ENCODE data around the gene COL4A1.
A peak's percentile ranks its signal among the peaks of the same experiment; 100 is the strongest.

COL4A1 gene

GRCh38 chr13:110340812-110341444, 34.0 kb upstream of the COL4A1 start:
- Histone ChIP-seq H3K4me1 (peaks cover 15 to 99% (median 81%) of the 10 kb centered on the region in 4 donors), H3K4me3 (peak overlapping the region; percentile 25 to 36)

GRCh38 chr13:110339975-110340550, 33.1 kb upstream of the COL4A1 start:
- Histone ChIP-seq H3K27me3 (no peaks in the 10 kb centered on the region), H3K9me3 (no peaks in the 10 kb centered on the region), H3K4me3 (peak overlapping the region; percentile 25 to 36), H3K4me1 (peaks cover 15 to 99% (median 85%) of the 10 kb centered on the region in 4 donors), H3K27ac (peak overlapping the region; percentile 92 to 93), H3K36me3 (no peaks in the 10 kb centered on the region)
- TF ChIP-seq CTCF (IDR thresholded peaks at IDR 0.05) = no peak
- DNase-seq = peak in 1 of 2 donors; percentile 80
- intact Hi-C loops (cut with DNase I; ENCODE audit: low total_unique reads) = no loop called here

More at GRCh38 chr13:110340812-110341444, 34.0 kb upstream of the COL4A1 start:
- Histone ChIP-seq H3K9me3 (no peaks in the 10 kb centered on the region), H3K27me3 (no peaks in the 10 kb centered on the region), H3K36me3 (no peaks in the 10 kb centered on the region), H3K27ac (peak overlapping the region; percentile 92 to 93)
- DNase-seq = peak; percentile 86 to 97
- no peak for TF ChIP-seq CTCF (IDR thresholded peaks at IDR 0.05)
- intact Hi-C loops (cut with DNase I; ENCODE audit: low total_unique reads) = no loop called here

GRCh38 chr13:110339263-110339662, 32.3 kb upstream of the COL4A1 start:
- Histone ChIP-seq H3K4me1 (peaks cover 15 to 100% (median 87%) of the 10 kb centered on the region in 4 donors), H3K27me3 (no peaks in the 10 kb centered on the region)
- intact Hi-C loops (cut with DNase I; ENCODE audit: low total_unique reads) = no loop called here

GRCh38 chr13:110338441-110339101, 31.6 kb upstream of the COL4A1 start:
- Histone ChIP-seq H3K36me3 (no peaks in the 10 kb centered on the region), H3K9me3 (no peaks in the 10 kb centered on the region), H3K27me3 (no peaks in the 10 kb centered on the region), H3K27ac (peak overlapping the region; percentile 92 to 93), H3K4me1 (peaks cover 15 to 100% (median 88%) of the 10 kb centered on the region in 4 donors), H3K4me3 (no peak overlapping the region)
- DNase-seq = peak; percentile 78 to 92
- TF ChIP-seq CTCF (IDR thresholded peaks at IDR 0.05) = no peak
- intact Hi-C loops (cut with DNase I; ENCODE audit: low total_unique reads) = no loop called here

More at GRCh38 chr13:110339263-110339662, 32.3 kb upstream of the COL4A1 start:
- peak overlapping the region; percentile 92 to 93 for H3K27ac ChIP-seq
- H3K36me3 ChIP-seq = no peaks in the 10 kb centered on the region
- no peaks in the 10 kb centered on the region for H3K9me3 ChIP-seq
- peak in 1 of 2 donors; percentile 57 for DNase-seq
- no peak for TF ChIP-seq CTCF (IDR thresholded peaks at IDR 0.05)
- H3K4me3 ChIP-seq = no peak overlapping the region

- TF ChIP-seq CTCF (IDR thresholded peaks at IDR 0.05) = no peak
- intact Hi-C loops (cut with DNase I; ENCODE audit: low total_unique reads) = no loop called here
- Histone ChIP-seq H3K4me1 (peaks cover 15 to 100% (median 85%) of the 10 kb centered on the region in 4 donors), H3K9me3 (no peaks in the 10 kb centered on the region), H3K36me3 (no peaks in the 10 kb centered on the region), H3K27me3 (no peaks in the 10 kb centered on the region), H3K4me3 (peak overlapping the region in 1 of 2 donors; percentile 6), H3K27ac (peak overlapping the region; percentile 92 to 93)
- peak in 1 of 2 donors; percentile 77 for DNase-seq
These were observed 30.3 kb upstream of the COL4A1 start for GRCh38 chr13:110337247-110337646.

All from tibial artery (tissue), 4 donors.